Activated CD4-positive, alpha-beta memory T cell treated with anti-CD3 and anti-CD28 coated beads, Interleukin-2, amount 10 ng/mL, durations not matched to agents 7 days and 5 days (primary cell): ENCODE measurements around the gene HASPIN. TPM values are rescaled to one million over a fixed set of nuclear protein-coding genes. Genes with fewer than 3 reads are reported as not detected.

ENCODE experiments used
- CTCF ChIA-PET: fragments of 350-600 bp; sonication (Branson Sonifier 250); formaldehyde crosslinking; loops from one replicate; lab custom pipeline; 2021; ENCODE audit warnings: antibody characterized with exemption, inconsistent platforms; lab: Charles Lee
- POLR2A ChIA-PET: fragments of 350-600 bp; sonication (Branson Sonifier 250); formaldehyde crosslinking; loops from one replicate; lab custom pipeline; 2021; ENCODE audit warnings: antibody characterized with exemption; lab: Charles Lee
- DNase-seq: peaks from one replicate; pipeline ENCODE4 v3.0.0-alpha.2; 2020
- H3K27ac Mint-ChIP-seq: one replicate; pipeline ENCODE4 v1.8.0; 2021; ENCODE audit warnings: mild to moderate bottlenecking, mixed read lengths
- H3K27me3 Mint-ChIP-seq: one replicate; pipeline ENCODE4 v1.8.0; 2021; ENCODE audit warnings: mixed read lengths
- H3K36me3 Mint-ChIP-seq: one replicate; pipeline ENCODE4 v1.8.0; 2021; ENCODE audit warnings: low read depth, mixed read lengths
- H3K4me1 Mint-ChIP-seq: one replicate; pipeline ENCODE4 v1.8.0; 2021; ENCODE audit warnings: mixed read lengths
- H3K4me3 Mint-ChIP-seq: one replicate; pipeline ENCODE4 v1.8.0; 2021; ENCODE audit warnings: mild to moderate bottlenecking, mixed read lengths
- H3K9me3 Mint-ChIP-seq: one replicate; pipeline ENCODE4 v1.8.0; 2021; ENCODE audit warnings: mixed read lengths
- total RNA-seq, 2 experiments: library from RNA; stranded (reverse); gene quantifications; one replicate each; pipeline ENCODE4 v1.2.3, GENCODE V29; 2021

HASPIN gene
- 10 to 100 TPM; 23.8 to 25.2 TPM for total RNA-seq

GRCh38 chr17:3723556-3724377 lies at the start of gene HASPIN:
Gene HASPIN (plus strand): TSS chr17:3723903. CDS start chr17:3723936, 33 bp downstream.
- no peaks in the 10 kb centered on the region for H3K9me3 Mint-ChIP-seq
- CTCF ChIA-PET, result interaction anchor here (0.5 to 3.3 kb wide), 14 partner anchors 9 to 122 kb away, joined by 3 to 23 read pairs (median 8); partner anchors contain the start of genes CTNS, NCBP3, P2RX5 and SHPK
- H3K36me3 Mint-ChIP-seq, result peaks cover 64% of the 10 kb centered on the region
- H3K27ac Mint-ChIP-seq, result peak within 1 kb of the TSS; percentile 68
- peak; percentile 93 for DNase-seq
- POLR2A ChIA-PET, result interaction anchor here (0.8 to 3.2 kb wide), 16 partner anchors 9 to 419 kb away, joined by 3 to 41 read pairs (median 6); partner anchors contain the start of genes CYB5D2, EMC6, NCBP3 and P2RX5
- peaks cover 65% of the 10 kb centered on the region for H3K4me1 Mint-ChIP-seq
- H3K4me3 Mint-ChIP-seq, result peak within 1 kb of the TSS; percentile 79
- H3K27me3 Mint-ChIP-seq, result no peaks in the 10 kb centered on the region

GRCh38 chr17:3675886-3676285 lies 47.8 kb upstream of the HASPIN start:
- CTCF ChIA-PET, result no interaction called here

GRCh38 chr17:3678095-3678820 lies 45.4 kb upstream of the HASPIN start:
- no peak for DNase-seq
- POLR2A ChIA-PET, result interaction anchor here (1.0 kb wide), 1 partner anchor 9 kb away, joined by 3 read pairs; the partner anchor contains the start of genes EMC6 and TAX1BP3
- H3K27me3 Mint-ChIP-seq, result no peaks in the 10 kb centered on the region
- CTCF ChIA-PET, result no interaction called here
- H3K4me3 Mint-ChIP-seq, result no peak overlapping the region
- H3K36me3 Mint-ChIP-seq, result peaks cover 10% of the 10 kb centered on the region
- peaks cover 25% of the 10 kb centered on the region for H3K4me1 Mint-ChIP-seq
- H3K9me3 Mint-ChIP-seq, result no peaks in the 10 kb centered on the region
- no peak overlapping the region for H3K27ac Mint-ChIP-seq

More at GRCh38 chr17:3675886-3676285, 47.8 kb upstream of the HASPIN start:
- no peak overlapping the region for H3K27ac Mint-ChIP-seq
- H3K4me1 Mint-ChIP-seq, result peaks cover 10% of the 10 kb centered on the region
- POLR2A ChIA-PET, result no interaction called here
- H3K36me3 Mint-ChIP-seq, result peaks cover 9% of the 10 kb centered on the region
- H3K4me3 Mint-ChIP-seq, result no peak overlapping the region
- no peak for DNase-seq
- H3K27me3 Mint-ChIP-seq, result no peaks in the 10 kb centered on the region
- no peaks in the 10 kb centered on the region for H3K9me3 Mint-ChIP-seq

GRCh38 chr17:3678821-3679530 lies 44.7 kb upstream of the HASPIN start:
- Mint-ChIP-seq H3K4me1 (peaks cover 27% of the 10 kb centered on the region), H3K27ac (no peak overlapping the region), H3K27me3 (no peaks in the 10 kb centered on the region), H3K36me3 (peaks cover 10% of the 10 kb centered on the region), H3K4me3 (no peak overlapping the region), H3K9me3 (no peaks in the 10 kb centered on the region)
- ChIA-PET POLR2A (interaction anchor here (0.7 to 1.2 kb wide), 4 partner anchors 10 to 36 kb away, joined by 3 to 4 read pairs (median 3); partner anchors contain the start of genes EMC6 and TAX1BP3), CTCF (interaction anchor here (0.7 kb wide), 1 partner anchor 59 kb away, joined by 3 read pairs; no protein-coding TSS in a partner anchor)
- DNase-seq, result no peak

- peaks cover 27% of the 10 kb centered on the region for H3K4me1 Mint-ChIP-seq
- ChIA-PET CTCF (interaction anchor here (0.7 kb wide), 1 partner anchor 59 kb away, joined by 3 read pairs; no protein-coding TSS in a partner anchor), POLR2A (interaction anchor here (0.7 to 1.2 kb wide), 3 partner anchors 11 to 35 kb away, joined by 3 to 4 read pairs (median 3); no protein-coding TSS in a partner anchor)
- no peaks in the 10 kb centered on the region for H3K27me3 Mint-ChIP-seq
- H3K9me3 Mint-ChIP-seq, result no peaks in the 10 kb centered on the region
- H3K36me3 Mint-ChIP-seq, result peaks cover 10% of the 10 kb centered on the region
- H3K4me3 Mint-ChIP-seq, result no peak overlapping the region
- DNase-seq, result no peak
- peak overlapping the region; percentile 35 for H3K27ac Mint-ChIP-seq
These were observed 44.1 kb upstream of the HASPIN start for GRCh38 chr17:3679531-3680126.

GRCh38 chr17:3681057-3681456 lies 42.6 kb upstream of the HASPIN start:
- POLR2A ChIA-PET, result no interaction called here
- CTCF ChIA-PET, result interaction anchor here (0.5 kb wide), 1 partner anchor 27 kb away, joined by 4 read pairs; no protein-coding TSS in a partner anchor
- no peak overlapping the region for H3K27ac Mint-ChIP-seq
- H3K27me3 Mint-ChIP-seq, result no peaks in the 10 kb centered on the region
- peaks cover 10% of the 10 kb centered on the region for H3K36me3 Mint-ChIP-seq
- no peaks in the 10 kb centered on the region for H3K9me3 Mint-ChIP-seq
- H3K4me1 Mint-ChIP-seq, result peaks cover 27% of the 10 kb centered on the region
- no peak overlapping the region for H3K4me3 Mint-ChIP-seq
- no peak for DNase-seq

- H3K4me3 Mint-ChIP-seq, result no peak overlapping the region
- DNase-seq, result no peak
- no peaks in the 10 kb centered on the region for H3K9me3 Mint-ChIP-seq
- ChIA-PET CTCF (interaction anchor here (0.5 to 2.2 kb wide), 5 partner anchors 13 to 857 kb away, joined by 3 to 12 read pairs (median 5); no protein-coding TSS in a partner anchor), POLR2A (no interaction called here)
- peaks cover 27% of the 10 kb centered on the region for H3K4me1 Mint-ChIP-seq
- no peaks in the 10 kb centered on the region for H3K27me3 Mint-ChIP-seq
- H3K27ac Mint-ChIP-seq, result peak overlapping the region; percentile 49
- peaks cover 10% of the 10 kb centered on the region for H3K36me3 Mint-ChIP-seq
These were observed 42.1 kb upstream of the HASPIN start for GRCh38 chr17:3681565-3681964.

GRCh38 chr17:3682033-3682432 lies 41.7 kb upstream of the HASPIN start:
- DNase-seq, result no peak
- Mint-ChIP-seq H3K27me3 (no peaks in the 10 kb centered on the region), H3K4me1 (peaks cover 27% of the 10 kb centered on the region), H3K9me3 (no peaks in the 10 kb centered on the region), H3K27ac (peak overlapping the region; percentile 49), H3K36me3 (peaks cover 10% of the 10 kb centered on the region), H3K4me3 (no peak overlapping the region)
- ChIA-PET POLR2A (no interaction called here), CTCF (interaction anchor here (0.6 to 2.4 kb wide), 13 partner anchors 12 to 858 kb away, joined by 3 to 21 read pairs (median 5); partner anchors contain the start of genes CTNS, HASPIN and SHPK)

- no peaks in the 10 kb centered on the region for H3K9me3 Mint-ChIP-seq
- POLR2A ChIA-PET, result no interaction called here
- peaks cover 10% of the 10 kb centered on the region for H3K36me3 Mint-ChIP-seq
- peak; percentile 67 for DNase-seq
- H3K27me3 Mint-ChIP-seq, result no peaks in the 10 kb centered on the region
- H3K27ac Mint-ChIP-seq, result no peak overlapping the region
- peaks cover 27% of the 10 kb centered on the region for H3K4me1 Mint-ChIP-seq
- CTCF ChIA-PET, result interaction anchor here (0.6 to 2.4 kb wide), 18 partner anchors 9 to 164 kb away, joined by 3 to 21 read pairs (median 4); partner anchors contain the start of genes CTNS, EMC6, HASPIN and SHPK
- H3K4me3 Mint-ChIP-seq, result no peak overlapping the region
These were observed 40.6 kb upstream of the HASPIN start for GRCh38 chr17:3683054-3683511.

- ChIA-PET POLR2A (interaction anchor here (0.9 kb wide), 1 partner anchor 38 kb away, joined by 3 read pairs; the partner anchor contains the start of gene HASPIN), CTCF (no interaction called here)
- Mint-ChIP-seq H3K4me3 (no peak overlapping the region), H3K4me1 (peaks cover 24% of the 10 kb centered on the region), H3K27me3 (no peaks in the 10 kb centered on the region), H3K27ac (no peak overlapping the region), H3K36me3 (peaks cover 14% of the 10 kb centered on the region), H3K9me3 (no peaks in the 10 kb centered on the region)
- no peak for DNase-seq
These were observed 38.5 kb upstream of the HASPIN start for GRCh38 chr17:3685174-3685573.

- CTCF ChIA-PET, result no interaction called here
These were observed 35.6 kb upstream of the HASPIN start for GRCh38 chr17:3688027-3688553.

More at GRCh38 chr17:3688027-3688553, 35.6 kb upstream of the HASPIN start:
- H3K27ac Mint-ChIP-seq, result no peak overlapping the region
- peaks cover 15% of the 10 kb centered on the region for H3K4me1 Mint-ChIP-seq
- peaks cover 12% of the 10 kb centered on the region for H3K36me3 Mint-ChIP-seq
- DNase-seq, result no peak
- no peaks in the 10 kb centered on the region for H3K9me3 Mint-ChIP-seq
- POLR2A ChIA-PET, result no interaction called here
- no peak overlapping the region for H3K4me3 Mint-ChIP-seq
- no peaks in the 10 kb centered on the region for H3K27me3 Mint-ChIP-seq
